B cell (primary cell): ENCODE measurements around the gene MAMLD1. TPM values are rescaled to one million over a fixed set of nuclear protein-coding genes. Genes with fewer than 3 reads are reported as not detected.

Source experiments
- ATAC-seq: fragments of 200-7000 bp; cut with Tn5 transposase; one replicate; pipeline ENCODE4 v1.10.0; 2021; ENCODE audit warnings: low read depth, mild to moderate bottlenecking, moderate number of reproducible peaks, moderate library complexity
- CTCF ChIA-PET: fragments of 350-600 bp; sonication (Branson Sonifier 250); formaldehyde crosslinking; loops from one replicate; lab custom pipeline; 2021; ENCODE audit warnings: antibody characterized with exemption, inconsistent platforms; lab: Charles Lee
- POLR2A ChIA-PET: fragments of 350-600 bp; sonication (Branson Sonifier 250); formaldehyde crosslinking; loops from one replicate; lab custom pipeline; 2021; ENCODE audit warnings: antibody characterized with exemption; lab: Charles Lee
- DNase-seq: peaks from one replicate; pipeline ENCODE4 v3.0.0; 2013
- H2AFZ ChIP-seq: 2 replicates; pipeline ENCODE4 v1.6.1; 2012; ENCODE audit warnings: mild to moderate bottlenecking, low read depth, low read length; ENCODE audit not compliant: insufficient read depth, poor library complexity, severe bottlenecking
- H3K27ac ChIP-seq, 2 donors: 1 replicate in 1 of 2; 2 replicates in 1 of 2; pipeline ENCODE4 v1.5.1; 2012 to 2013; ENCODE audit warnings: low read length in 2 of 2, mild to moderate bottlenecking in 2 of 2, moderate library complexity in 1 of 2
- H3K27me3 ChIP-seq, 4 experiments: fragments of 200-600 bp in 1 of 4; sonication (generic) in 1 of 4; replicated peaks in 1 of 4; 1 replicate in 2 of 4; 2 replicates in 2 of 4; pipeline versions ENCODE4 v1.6.1 to v1.7.0; 2013 to 2016; ENCODE audit warnings: low read length in 3 of 4, mild to moderate bottlenecking in 2 of 4, mixed read lengths in 1 of 4, moderate library complexity in 1 of 4; ENCODE audit not compliant: insufficient read depth in 4 of 4, control insufficient read depth in 3 of 4; ENCODE audit errors: control extremely low read depth in 1 of 4
- H3K36me3 ChIP-seq, 2 experiments: replicated peaks in 1 of 2; 1 replicate in 1 of 2; 2 replicates in 1 of 2; pipeline versions ENCODE4 v1.6.1 to v1.7.1; 2013; ENCODE audit warnings: low read length in 1 of 2; ENCODE audit not compliant: insufficient read depth in 2 of 2, control insufficient read depth in 1 of 2; ENCODE audit errors: control extremely low read depth in 1 of 2, extremely low read depth in 1 of 2
- H3K4me1 ChIP-seq, 2 donors: fragments of 200-600 bp in 1 of 2; sonication (generic) in 1 of 2; 1 replicate in 1 of 2; 2 replicates in 1 of 2; pipeline versions ENCODE4 v1.5.1 to v1.6.1; 2013 to 2017; ENCODE audit warnings: low read length in 2 of 2; ENCODE audit not compliant: control insufficient read depth in 2 of 2, insufficient read depth in 2 of 2
- H3K4me2 ChIP-seq: replicated peaks from 2 replicates; pipeline ENCODE3; 2012; ENCODE audit warnings: mild to moderate bottlenecking, low read depth, low read length; ENCODE audit not compliant: poor library complexity, severe bottlenecking
- H3K4me3 ChIP-seq, 5 experiments: fragments of 200-600 bp in 1 of 5; sonication (generic) in 1 of 5; 1 replicate in 3 of 5; 2 replicates in 2 of 5; pipeline versions ENCODE4 v1.5.1 to v1.7.0; 2011 to 2016; ENCODE audit warnings: low read length in 4 of 5, mild to moderate bottlenecking in 4 of 5, low read depth in 2 of 5, control low read depth in 1 of 5, moderate library complexity in 1 of 5; ENCODE audit not compliant: insufficient read depth in 1 of 5; ENCODE audit errors: control extremely low read depth in 1 of 5, extremely low read depth in 1 of 5
- H3K79me2 ChIP-seq: fragments of 200-600 bp; sonication (generic); one replicate; pipeline ENCODE4 v1.6.0; 2016; ENCODE audit warnings: low read length; ENCODE audit not compliant: control insufficient read depth, insufficient read depth
- H3K9ac ChIP-seq: fragments of 200-600 bp; sonication (generic); 2 replicates; pipeline ENCODE4 v1.6.1; 2017; ENCODE audit warnings: mild to moderate bottlenecking, low read length, moderate library complexity
- H3K9me3 ChIP-seq, 3 donors: one replicate each; pipeline versions ENCODE4 v1.6.1 to v1.7.1; 2013; ENCODE audit warnings: low read length in 2 of 3; ENCODE audit not compliant: control insufficient read depth in 2 of 3, insufficient read depth in 1 of 3; ENCODE audit errors: control extremely low read depth in 1 of 3
- H4K20me1 ChIP-seq: 2 replicates; pipeline ENCODE4 v1.6.0; 2012; ENCODE audit warnings: mild to moderate bottlenecking, low read length; ENCODE audit not compliant: insufficient read depth, control insufficient read depth, poor library complexity, severe bottlenecking
- H3K27ac Mint-ChIP-seq: one replicate; pipeline ENCODE4 v1.8.0; 2021; ENCODE audit warnings: mixed read lengths
- H3K27me3 Mint-ChIP-seq: one replicate; pipeline ENCODE4 v1.8.0; 2021; ENCODE audit warnings: mixed read lengths
- H3K4me1 Mint-ChIP-seq: one replicate; pipeline ENCODE4 v1.8.0; 2021; ENCODE audit warnings: mixed read lengths
- H3K4me3 Mint-ChIP-seq: one replicate; pipeline ENCODE4 v1.8.0; 2021; ENCODE audit warnings: mixed read lengths
- H3K9me3 Mint-ChIP-seq: one replicate; pipeline ENCODE4 v1.8.0; 2022; ENCODE audit warnings: mixed read lengths; ENCODE audit not compliant: insufficient read depth
- EZH2 ChIP-seq: IDR thresholded peaks from 2 replicates; pipeline ENCODE4 v1.6.1; 2012; ENCODE audit warnings: borderline replicate concordance, low read depth, mild to moderate bottlenecking, moderate library complexity, low read length; ENCODE audit not compliant: insufficient read depth, poor library complexity, severe bottlenecking
- WGBS: methylation state at CpG from one replicate; pipeline ENCODE4 v1.1.5; 2013; ENCODE audit warnings: missing lambda C conversion rate; ENCODE audit not compliant: insufficient coverage; 5-methylcytosine and 5-hydroxymethylcytosine counted together
- intact Hi-C: fragments of 100-400 bp; cut with micrococcal nuclease; formaldehyde crosslinking; loops from one replicate; pipeline ENCODE4 v1.10.0; 2022
- polyA plus RNA-seq: library from polyadenylated mRNA; depleted of rRNA; stranded (reverse); fragments of >200 nt; gene quantifications from 2 replicates; pipeline ENCODE4 v1.2.3, GENCODE V29; 2012
- total RNA-seq, 2 donors: library from RNA; stranded (reverse); fragments of 120-200 nt in 1 of 2; gene quantifications; 1 replicate in 1 of 2; 2 replicates in 1 of 2; pipeline versions ENCODE4 v1.2.3 to v1.2.4, GENCODE V29; 2013 to 2022
- TF ChIP-seq, protein P1 (sequence below): fragments of 200-600 bp; IDR thresholded peaks from one replicate; pipeline ENCODE4 v1.8.0; 2022; ENCODE audit warnings: antibody characterized with exemption, mild to moderate bottlenecking

The MAMLD1 gene
- total and polyA plus RNA-seq, 2 donors (not counting 1 experiment from before 2014, with no cell fraction given), result 1.4 to 1.9 TPM

DNA sequence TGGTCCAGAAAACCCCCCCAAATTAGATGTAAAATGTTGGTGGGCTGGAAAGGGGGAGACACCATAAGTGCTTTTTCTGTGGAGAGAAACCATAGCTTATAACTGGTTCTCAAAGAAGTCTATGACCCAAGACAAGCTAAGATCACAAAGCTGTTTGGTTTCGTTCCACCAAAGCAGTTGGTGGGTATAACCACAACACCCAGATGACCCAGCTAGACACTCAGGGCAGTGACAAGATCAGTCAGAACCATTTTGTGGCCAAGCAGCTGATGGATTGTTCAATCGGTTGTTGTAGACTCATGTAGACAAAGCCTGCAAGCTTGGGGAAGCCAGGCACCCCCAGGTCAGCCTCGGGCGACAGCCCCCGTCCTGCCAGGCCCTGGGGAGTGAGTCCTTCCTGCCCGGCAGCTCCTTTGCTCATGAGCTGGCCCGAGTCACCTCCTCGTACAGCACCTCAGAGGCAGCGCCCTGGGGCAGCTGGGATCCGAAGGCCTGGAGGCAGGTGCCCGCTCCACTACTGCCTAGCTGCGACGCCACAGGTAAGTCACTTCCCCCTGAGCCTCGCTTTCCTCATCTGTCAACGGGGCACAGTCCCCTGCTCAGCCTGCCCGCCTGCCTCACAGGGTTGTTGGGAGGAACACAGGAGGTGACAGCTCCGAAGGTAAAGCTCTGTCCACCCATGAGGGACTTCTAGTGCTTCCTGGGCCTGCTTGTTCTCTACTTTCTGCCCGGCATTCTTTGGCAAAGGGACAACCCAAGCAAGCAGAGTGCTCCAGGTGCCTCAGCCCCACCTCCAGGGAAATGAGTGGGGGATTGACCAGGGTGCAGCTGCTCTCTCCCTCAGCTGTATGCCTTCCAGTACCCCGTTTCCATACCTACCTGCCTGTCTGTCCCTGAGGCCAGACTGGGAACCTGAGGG, 140.1 kb downstream of the MAMLD1 start:
- Mint-ChIP-seq H3K9me3 (no peaks in the 10 kb centered on the region), H3K4me3 (no peak overlapping the region), H3K27me3 (peaks cover 11% of the 10 kb centered on the region), H3K4me1 (no peaks in the 10 kb centered on the region), H3K27ac (no peak overlapping the region)
- Histone ChIP-seq H3K9ac (no peak overlapping the region), H3K79me2 (no peaks in the 10 kb centered on the region), H3K4me3 (no peak overlapping the region), H3K4me2 (no peak overlapping the region), H3K9me3 (no peaks in the 10 kb centered on the region), H2AFZ (no peak overlapping the region), H3K27ac (no peak overlapping the region), H3K4me1 (no peaks in the 10 kb centered on the region), H4K20me1 (no peaks in the 10 kb centered on the region), H3K27me3 (no peaks in the 10 kb centered on the region), H3K36me3 (no peaks in the 10 kb centered on the region)
- DNase-seq (no peak), ATAC-seq (no peak)
- TF ChIP-seq, protein P1, sequence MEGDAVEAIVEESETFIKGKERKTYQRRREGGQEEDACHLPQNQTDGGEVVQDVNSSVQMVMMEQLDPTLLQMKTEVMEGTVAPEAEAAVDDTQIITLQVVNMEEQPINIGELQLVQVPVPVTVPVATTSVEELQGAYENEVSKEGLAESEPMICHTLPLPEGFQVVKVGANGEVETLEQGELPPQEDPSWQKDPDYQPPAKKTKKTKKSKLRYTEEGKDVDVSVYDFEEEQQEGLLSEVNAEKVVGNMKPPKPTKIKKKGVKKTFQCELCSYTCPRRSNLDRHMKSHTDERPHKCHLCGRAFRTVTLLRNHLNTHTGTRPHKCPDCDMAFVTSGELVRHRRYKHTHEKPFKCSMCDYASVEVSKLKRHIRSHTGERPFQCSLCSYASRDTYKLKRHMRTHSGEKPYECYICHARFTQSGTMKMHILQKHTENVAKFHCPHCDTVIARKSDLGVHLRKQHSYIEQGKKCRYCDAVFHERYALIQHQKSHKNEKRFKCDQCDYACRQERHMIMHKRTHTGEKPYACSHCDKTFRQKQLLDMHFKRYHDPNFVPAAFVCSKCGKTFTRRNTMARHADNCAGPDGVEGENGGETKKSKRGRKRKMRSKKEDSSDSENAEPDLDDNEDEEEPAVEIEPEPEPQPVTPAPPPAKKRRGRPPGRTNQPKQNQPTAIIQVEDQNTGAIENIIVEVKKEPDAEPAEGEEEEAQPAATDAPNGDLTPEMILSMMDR, result no peak
- no peak for TF ChIP-seq EZH2
- POLR2A ChIA-PET, result no interaction called here
- CTCF ChIA-PET, result no interaction called here
- intact Hi-C loops, result no loop called here
- 63% methylated on average over 17 of the region's 19 CpGs for WGBS

DNA sequence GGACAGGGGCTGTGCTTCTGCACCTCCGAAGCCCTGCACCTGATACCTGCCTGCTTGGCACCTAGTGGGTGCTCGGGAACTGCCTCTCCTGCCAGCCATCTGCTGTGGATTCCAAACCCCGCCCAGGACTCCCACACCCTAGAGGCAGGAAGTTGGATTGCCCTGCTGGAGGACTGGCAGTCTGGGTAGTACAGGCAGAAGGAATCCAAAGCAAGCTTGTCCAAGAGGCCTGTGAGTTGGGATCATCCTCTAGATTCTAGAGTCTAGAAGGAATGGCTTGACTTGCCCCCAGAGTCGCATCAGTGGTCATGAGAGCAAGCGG, 140.7 kb downstream of the MAMLD1 start:
- Mint-ChIP-seq H3K4me1 (no peaks in the 10 kb centered on the region), H3K27ac (no peak overlapping the region), H3K27me3 (peaks cover 11% of the 10 kb centered on the region), H3K4me3 (no peak overlapping the region), H3K9me3 (no peaks in the 10 kb centered on the region)
- no peaks in the 10 kb centered on the region for H3K79me2 ChIP-seq
- intact Hi-C loops, result no loop called here
- H2AFZ ChIP-seq, result no peak overlapping the region
- WGBS, result 100% methylated on average over 2 of the region's 5 CpGs
- no peak overlapping the region for H3K9ac ChIP-seq
- POLR2A ChIA-PET, result no interaction called here
- no peaks in the 10 kb centered on the region for H3K27me3 ChIP-seq
- ATAC-seq (no peak), DNase-seq (no peak)
- TF ChIP-seq EZH2, result no peak
- TF ChIP-seq, protein P1, result no peak
- no peak overlapping the region for H3K4me3 ChIP-seq
- CTCF ChIA-PET, result no interaction called here
- no peak overlapping the region for H3K4me2 ChIP-seq
- H3K36me3 ChIP-seq, result no peaks in the 10 kb centered on the region
- no peaks in the 10 kb centered on the region for H3K4me1 ChIP-seq
- no peaks in the 10 kb centered on the region for H4K20me1 ChIP-seq
- H3K9me3 ChIP-seq, result no peaks in the 10 kb centered on the region
- H3K27ac ChIP-seq, result no peak overlapping the region
